Endodermal cell (in vitro differentiated cells): Measurements from ENCODE around the gene FFAR4. TPM values are rescaled to one million over a fixed set of nuclear protein-coding genes. Genes with fewer than 3 reads are reported as not detected.

Experiments
- DNase-seq: peaks from one replicate; pipeline ENCODE4 v3.0.0-alpha.2; 2017
- H3K27ac ChIP-seq: 2 replicates; pipeline ENCODE4 v1.5.1; 2013; ENCODE audit warnings: mild to moderate bottlenecking, low read depth, low read length, moderate library complexity
- H3K27me3 ChIP-seq: 2 replicates; pipeline ENCODE4 v1.6.1; 2013; ENCODE audit warnings: mild to moderate bottlenecking, low read length, moderate library complexity; ENCODE audit not compliant: insufficient read depth, control insufficient read depth, poor library complexity, severe bottlenecking
- H3K36me3 ChIP-seq: 2 replicates; pipeline ENCODE4 v1.7.0; 2013; ENCODE audit warnings: mild to moderate bottlenecking, low read length, moderate library complexity; ENCODE audit not compliant: control insufficient read depth, insufficient read depth
- H3K4me1 ChIP-seq: one replicate; pipeline ENCODE4 v1.7.0; 2013; ENCODE audit warnings: low read length; ENCODE audit not compliant: control insufficient read depth, insufficient read depth
- H3K4me3 ChIP-seq: 2 replicates; pipeline ENCODE4 v1.5.1; 2013; ENCODE audit warnings: mild to moderate bottlenecking, low read length, moderate library complexity
- H3K9ac ChIP-seq: 2 replicates; pipeline ENCODE4 v1.6.1; 2013; ENCODE audit warnings: mild to moderate bottlenecking, low read length, moderate library complexity; ENCODE audit not compliant: poor library complexity, severe bottlenecking; ENCODE audit errors: extremely low read depth
- H3K9me3 ChIP-seq: 2 replicates; pipeline ENCODE4 v1.6.1; 2013; ENCODE audit warnings: mild to moderate bottlenecking, low read length, moderate library complexity; ENCODE audit not compliant: control insufficient read depth
- H3K27ac Mint-ChIP-seq: 2 replicates; pipeline ENCODE4 v1.8.0; 2020; ENCODE audit warnings: mixed read lengths
- H3K27me3 Mint-ChIP-seq: 2 replicates; pipeline ENCODE4 v1.8.0; 2021; ENCODE audit warnings: mild to moderate bottlenecking, mixed read lengths; ENCODE audit not compliant: insufficient read depth
- H3K36me3 Mint-ChIP-seq: 2 replicates; pipeline ENCODE4 v1.8.0; 2020; ENCODE audit warnings: low read depth, mixed read lengths
- H3K4me1 Mint-ChIP-seq: 2 replicates; pipeline ENCODE4 v1.8.0; 2020; ENCODE audit warnings: mixed read lengths
- H3K4me3 Mint-ChIP-seq: 2 replicates; pipeline ENCODE4 v1.8.0; 2020; ENCODE audit warnings: mild to moderate bottlenecking, moderate library complexity, mixed read lengths
- H3K9me3 Mint-ChIP-seq: 2 replicates; pipeline ENCODE4 v1.8.0; 2020; ENCODE audit warnings: mild to moderate bottlenecking, mixed read lengths
- WGBS, 2 experiments: methylation state at CpG; one replicate each; pipeline versions ENCODE4 v1.1.5 to v1.1.7; 2013; ENCODE audit warnings: missing lambda C conversion rate in 2 of 2, mixed read lengths in 1 of 2; ENCODE audit not compliant: insufficient coverage in 1 of 2, insufficient read length in 1 of 2; 5-methylcytosine and 5-hydroxymethylcytosine counted together
- total RNA-seq, 2 donors: library from RNA; stranded (reverse); fragmentation: NEBNext Ultra II Directional in 1 of 2; extraction: Animal tissue kit (Norgen Biotek cat#: 25700) in 1 of 2; gene quantifications; 2 replicates in 1 of 2; 3 replicates in 1 of 2; pipeline ENCODE4 v1.2.1, GENCODE V29; 2021
- TF ChIP-seq, protein P1 (sequence below): fragments of 200-600 bp; sonication (generic); conservative IDR thresholded peaks from 2 replicates; pipeline ENCODE4 v1.5.0; 2021; ENCODE audit warnings: antibody characterized with exemption, mild to moderate bottlenecking

FFAR4 gene
- total RNA-seq, 2 donors from 2014 or later, result not detected

- no peak for DNase-seq
- peaks cover 2% of the 10 kb centered on the region for H3K27me3 ChIP-seq
- no peak overlapping the region for H3K9ac ChIP-seq
- no peaks in the 10 kb centered on the region for H3K4me1 ChIP-seq
- H3K4me1 Mint-ChIP-seq, result peaks cover 11% of the 10 kb centered on the region
- H3K27me3 Mint-ChIP-seq, result peaks cover 12% of the 10 kb centered on the region
- no peak overlapping the region for H3K4me3 ChIP-seq
- H3K9me3 ChIP-seq, result no peaks in the 10 kb centered on the region
- H3K27ac ChIP-seq, result no peak overlapping the region
- H3K36me3 Mint-ChIP-seq, result no peaks in the 10 kb centered on the region
- no peaks in the 10 kb centered on the region for H3K9me3 Mint-ChIP-seq
- WGBS, 2 experiments, result 89 to 95% methylated on average over 7 of the region's 7 CpGs
- TF ChIP-seq, protein P1, sequence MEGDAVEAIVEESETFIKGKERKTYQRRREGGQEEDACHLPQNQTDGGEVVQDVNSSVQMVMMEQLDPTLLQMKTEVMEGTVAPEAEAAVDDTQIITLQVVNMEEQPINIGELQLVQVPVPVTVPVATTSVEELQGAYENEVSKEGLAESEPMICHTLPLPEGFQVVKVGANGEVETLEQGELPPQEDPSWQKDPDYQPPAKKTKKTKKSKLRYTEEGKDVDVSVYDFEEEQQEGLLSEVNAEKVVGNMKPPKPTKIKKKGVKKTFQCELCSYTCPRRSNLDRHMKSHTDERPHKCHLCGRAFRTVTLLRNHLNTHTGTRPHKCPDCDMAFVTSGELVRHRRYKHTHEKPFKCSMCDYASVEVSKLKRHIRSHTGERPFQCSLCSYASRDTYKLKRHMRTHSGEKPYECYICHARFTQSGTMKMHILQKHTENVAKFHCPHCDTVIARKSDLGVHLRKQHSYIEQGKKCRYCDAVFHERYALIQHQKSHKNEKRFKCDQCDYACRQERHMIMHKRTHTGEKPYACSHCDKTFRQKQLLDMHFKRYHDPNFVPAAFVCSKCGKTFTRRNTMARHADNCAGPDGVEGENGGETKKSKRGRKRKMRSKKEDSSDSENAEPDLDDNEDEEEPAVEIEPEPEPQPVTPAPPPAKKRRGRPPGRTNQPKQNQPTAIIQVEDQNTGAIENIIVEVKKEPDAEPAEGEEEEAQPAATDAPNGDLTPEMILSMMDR, result no peak
- H3K36me3 ChIP-seq, result no peaks in the 10 kb centered on the region
- no peak overlapping the region for H3K4me3 Mint-ChIP-seq
- H3K27ac Mint-ChIP-seq, result no peak overlapping the region
Observed at GRCh38 chr10:93594518-93594917, 28.1 kb downstream of the FFAR4 start.

- H3K36me3 ChIP-seq, result no peaks in the 10 kb centered on the region
- H3K27me3 ChIP-seq, result peaks cover 13% of the 10 kb centered on the region
- no peak for DNase-seq
- TF ChIP-seq, protein P1, result no peak
- Mint-ChIP-seq H3K27me3 (peaks cover 23% of the 10 kb centered on the region), H3K4me3 (no peak overlapping the region), H3K36me3 (no peaks in the 10 kb centered on the region), H3K4me1 (peaks cover 12% of the 10 kb centered on the region), H3K9me3 (no peaks in the 10 kb centered on the region), H3K27ac (no peak overlapping the region)
- H3K27ac ChIP-seq, result no peak overlapping the region
- no peaks in the 10 kb centered on the region for H3K4me1 ChIP-seq
- no peak overlapping the region for H3K4me3 ChIP-seq
- H3K9ac ChIP-seq, result no peak overlapping the region
- H3K9me3 ChIP-seq, result no peaks in the 10 kb centered on the region
- 87 to 88% methylated on average over 4 to 5 of the region's 5 CpGs for WGBS, 2 experiments
Observed at GRCh38 chr10:93595378-93596161, 29.1 kb downstream of the FFAR4 start.

DNA sequence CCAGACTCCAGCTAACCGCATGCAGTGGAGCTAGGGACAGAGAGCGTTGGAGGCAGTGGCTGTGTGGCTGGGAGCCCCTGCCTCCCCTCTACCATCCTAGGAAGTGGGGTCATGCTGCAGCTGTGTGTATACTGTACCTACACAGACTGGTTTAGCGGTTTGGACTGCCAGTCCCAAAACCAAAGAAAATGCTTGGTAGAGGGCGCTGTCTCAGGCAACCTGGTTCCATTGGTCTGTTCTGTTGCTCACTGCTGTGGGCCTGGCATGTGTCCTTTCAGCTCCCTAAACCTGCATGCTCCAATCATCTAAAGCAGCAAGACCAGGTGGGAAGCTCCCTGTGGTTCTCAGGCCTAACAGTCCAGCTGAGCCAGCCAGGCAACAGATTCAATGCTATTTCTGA is 30.1 kb downstream of the FFAR4 start:
- no peaks in the 10 kb centered on the region for H3K4me1 ChIP-seq
- WGBS, 2 experiments, result 77 to 85% methylated on average over 2 to 4 of the region's 4 CpGs
- no peak overlapping the region for H3K9ac ChIP-seq
- H3K9me3 ChIP-seq, result no peaks in the 10 kb centered on the region
- no peaks in the 10 kb centered on the region for H3K36me3 Mint-ChIP-seq
- peaks cover 29% of the 10 kb centered on the region for H3K27me3 Mint-ChIP-seq
- no peak overlapping the region for H3K4me3 ChIP-seq
- no peak overlapping the region for H3K27ac Mint-ChIP-seq
- peak; percentile 86 for DNase-seq
- TF ChIP-seq, protein P1, result peak; percentile 72
- H3K36me3 ChIP-seq, result no peaks in the 10 kb centered on the region
- H3K4me3 Mint-ChIP-seq, result no peak overlapping the region
- H3K27ac ChIP-seq, result no peak overlapping the region
- peaks cover 9% of the 10 kb centered on the region for H3K4me1 Mint-ChIP-seq
- peaks cover 20% of the 10 kb centered on the region for H3K27me3 ChIP-seq
- H3K9me3 Mint-ChIP-seq, result no peaks in the 10 kb centered on the region
